Astrocyte (in vitro differentiated cells and primary cell): ENCODE data around the gene RPS6KB2.

ENCODE experiments used
- EZH2 ChIP-seq: IDR thresholded peaks from 2 replicates; pipeline ENCODE4 v1.6.1; 2012; ENCODE audit warnings: mild to moderate bottlenecking, low read length, inconsistent platforms; ENCODE audit not compliant: insufficient read depth
- TF ChIP-seq, protein P1 (sequence below): IDR thresholded peaks from 2 replicates; pipeline ENCODE4 v1.5.1; 2011; ENCODE audit warnings: low read depth, mild to moderate bottlenecking, inconsistent platforms, low read length, moderate library complexity; ENCODE audit not compliant: insufficient read depth

DNA sequence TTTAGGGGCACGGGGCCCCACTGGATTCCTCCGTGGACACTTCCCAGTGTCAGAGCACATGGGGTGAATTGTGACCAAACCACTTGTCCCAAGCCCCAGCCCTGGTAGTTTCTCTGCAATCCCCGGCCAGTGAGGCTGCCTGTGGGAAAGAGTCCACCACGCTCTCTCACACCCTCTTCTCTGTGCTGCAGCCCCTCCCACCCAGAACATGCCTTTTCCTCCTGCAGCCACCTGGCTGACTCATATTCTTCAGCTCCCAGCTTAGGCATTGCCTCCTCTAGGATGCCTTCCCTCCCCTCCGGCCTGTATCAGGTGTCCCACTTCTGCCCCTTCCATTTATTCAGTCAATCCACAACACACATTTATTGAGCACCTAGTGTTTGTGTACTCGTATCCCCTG lies 5.4 kb upstream of the RPS6KB2 start:
- TF ChIP-seq, protein P1, sequence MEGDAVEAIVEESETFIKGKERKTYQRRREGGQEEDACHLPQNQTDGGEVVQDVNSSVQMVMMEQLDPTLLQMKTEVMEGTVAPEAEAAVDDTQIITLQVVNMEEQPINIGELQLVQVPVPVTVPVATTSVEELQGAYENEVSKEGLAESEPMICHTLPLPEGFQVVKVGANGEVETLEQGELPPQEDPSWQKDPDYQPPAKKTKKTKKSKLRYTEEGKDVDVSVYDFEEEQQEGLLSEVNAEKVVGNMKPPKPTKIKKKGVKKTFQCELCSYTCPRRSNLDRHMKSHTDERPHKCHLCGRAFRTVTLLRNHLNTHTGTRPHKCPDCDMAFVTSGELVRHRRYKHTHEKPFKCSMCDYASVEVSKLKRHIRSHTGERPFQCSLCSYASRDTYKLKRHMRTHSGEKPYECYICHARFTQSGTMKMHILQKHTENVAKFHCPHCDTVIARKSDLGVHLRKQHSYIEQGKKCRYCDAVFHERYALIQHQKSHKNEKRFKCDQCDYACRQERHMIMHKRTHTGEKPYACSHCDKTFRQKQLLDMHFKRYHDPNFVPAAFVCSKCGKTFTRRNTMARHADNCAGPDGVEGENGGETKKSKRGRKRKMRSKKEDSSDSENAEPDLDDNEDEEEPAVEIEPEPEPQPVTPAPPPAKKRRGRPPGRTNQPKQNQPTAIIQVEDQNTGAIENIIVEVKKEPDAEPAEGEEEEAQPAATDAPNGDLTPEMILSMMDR, result no peak
- no peak for TF ChIP-seq EZH2
